CD14-positive monocyte (primary cell): ENCODE data around the gene CLPX. TPM values are rescaled to one million over a fixed set of nuclear protein-coding genes. Genes with fewer than 3 reads are reported as not detected.

Source experiments
- DNase-seq, 3 donors: peaks; one replicate each; pipeline ENCODE4 v3.0.0-alpha.2; 2011 to 2022
- H2AFZ ChIP-seq: 2 replicates; pipeline ENCODE4 v1.6.0; 2012; ENCODE audit warnings: mild to moderate bottlenecking, low read depth, low read length, inconsistent platforms; ENCODE audit not compliant: insufficient read depth, poor library complexity, severe bottlenecking
- H3K27ac ChIP-seq, 2 donors: 1 replicate in 1 of 2; 2 replicates in 1 of 2; pipeline ENCODE4 v1.5.1; 2012 to 2013; ENCODE audit warnings: low read length in 2 of 2, control low read depth in 1 of 2, inconsistent platforms in 1 of 2, low read depth in 1 of 2, mild to moderate bottlenecking in 1 of 2
- H3K27me3 ChIP-seq, 2 donors: one replicate each; pipeline versions ENCODE4 v1.6.0 to v1.6.1; 2011 to 2013; ENCODE audit warnings: low read length in 2 of 2; ENCODE audit not compliant: control insufficient read depth in 2 of 2, insufficient read depth in 2 of 2
- H3K36me3 ChIP-seq, 2 donors: replicated peaks in 1 of 2; 1 replicate in 1 of 2; 2 replicates in 1 of 2; pipeline versions ENCODE4 v1.5.1 to v1.6.1; 2012 to 2013; ENCODE audit warnings: low read length in 2 of 2, control low read depth in 1 of 2, inconsistent platforms in 1 of 2, mild to moderate bottlenecking in 1 of 2; ENCODE audit not compliant: insufficient read depth in 2 of 2, control insufficient read depth in 1 of 2
- H3K4me1 ChIP-seq, 2 donors: 1 replicate in 1 of 2; 2 replicates in 1 of 2; pipeline versions ENCODE4 v1.5.1 to v1.6.1; 2012 to 2013; ENCODE audit warnings: low read length in 2 of 2, control low read depth in 1 of 2, inconsistent platforms in 1 of 2, mild to moderate bottlenecking in 1 of 2, moderate library complexity in 1 of 2; ENCODE audit not compliant: insufficient read depth in 2 of 2, control insufficient read depth in 1 of 2
- H3K4me2 ChIP-seq: replicated peaks from 2 replicates; pipeline ENCODE3; 2012; ENCODE audit warnings: low read length, moderate library complexity, mild to moderate bottlenecking; ENCODE audit not compliant: poor library complexity, severe bottlenecking; ENCODE audit errors: extremely low read depth
- H3K4me3 ChIP-seq, 3 experiments: fragments of 200-600 bp in 1 of 3; sonication (generic) in 1 of 3; replicated peaks in 1 of 3; 1 replicate in 2 of 3; 2 replicates in 1 of 3; pipeline ENCODE4 v1.5.1; 2011 to 2013; ENCODE audit warnings: low read length in 3 of 3, mild to moderate bottlenecking in 3 of 3, control low read depth in 2 of 3, low read depth in 2 of 3, inconsistent platforms in 1 of 3, moderate library complexity in 1 of 3
- H3K79me2 ChIP-seq: 2 replicates; pipeline ENCODE4 v1.6.0; 2012; ENCODE audit warnings: mild to moderate bottlenecking, control low read depth, inconsistent platforms, low read length, moderate library complexity; ENCODE audit not compliant: insufficient read depth
- H3K9ac ChIP-seq: 2 replicates; pipeline ENCODE4 v1.6.0; 2017; ENCODE audit warnings: low read length, mild to moderate bottlenecking; ENCODE audit not compliant: insufficient read depth, poor library complexity, severe bottlenecking
- H3K9me3 ChIP-seq, 2 donors: replicated peaks in 1 of 2; 1 replicate in 1 of 2; 2 replicates in 1 of 2; pipeline versions ENCODE4 v1.5.1 to v1.6.1; 2012 to 2013; ENCODE audit warnings: low read length in 2 of 2, control low read depth in 1 of 2; ENCODE audit not compliant: control insufficient read depth in 1 of 2, insufficient read depth in 1 of 2
- H4K20me1 ChIP-seq: 2 replicates; pipeline ENCODE4 v1.6.0; 2012; ENCODE audit warnings: mild to moderate bottlenecking, low read length, control low read depth, moderate library complexity; ENCODE audit not compliant: insufficient read depth
- H3K27ac Mint-ChIP-seq, 7 donors: one replicate each; pipeline ENCODE4 v1.8.0; 2020; ENCODE audit warnings: mild to moderate bottlenecking in 7 of 7, mixed read lengths in 7 of 7, moderate library complexity in 6 of 7, inconsistent platforms in 2 of 7
- H3K27me3 Mint-ChIP-seq, 3 donors: one replicate each; pipeline ENCODE4 v1.8.0; 2021 to 2022; ENCODE audit warnings: low read depth in 3 of 3, mild to moderate bottlenecking in 3 of 3, mixed read lengths in 3 of 3, moderate library complexity in 3 of 3, inconsistent platforms in 1 of 3
- H3K36me3 Mint-ChIP-seq, 2 donors: one replicate each; pipeline ENCODE4 v1.8.0; 2020; ENCODE audit warnings: mixed read lengths in 2 of 2, inconsistent platforms in 1 of 2, mild to moderate bottlenecking in 1 of 2
- H3K4me1 Mint-ChIP-seq: one replicate; pipeline ENCODE4 v1.8.0; 2020; ENCODE audit warnings: mild to moderate bottlenecking, mixed read lengths
- H3K4me3 Mint-ChIP-seq, 2 donors: one replicate each; pipeline ENCODE4 v1.8.0; 2020; ENCODE audit warnings: mild to moderate bottlenecking in 2 of 2, mixed read lengths in 2 of 2, moderate library complexity in 1 of 2
- H3K9me3 Mint-ChIP-seq, 7 donors: one replicate each; pipeline ENCODE4 v1.8.0; 2020 to 2022; ENCODE audit warnings: mixed read lengths in 7 of 7, mild to moderate bottlenecking in 6 of 7, moderate library complexity in 6 of 7, inconsistent platforms in 2 of 7
- WGBS: methylation state at CpG from one replicate; pipeline ENCODE4 v1.1.5; 2013; ENCODE audit warnings: missing lambda C conversion rate; ENCODE audit not compliant: insufficient coverage; 5-methylcytosine and 5-hydroxymethylcytosine counted together
- intact Hi-C, 2 donors: fragments of 100-400 bp; cut with micrococcal nuclease; formaldehyde crosslinking; loops; one replicate each; pipeline versions ENCODE4 v1.15.0 to v1.15.1; 2023
- polyA plus RNA-seq, 3 donors: library from polyadenylated mRNA; depleted of rRNA in 1 of 3; unstranded in 2 of 3; stranded (reverse) in 1 of 3; fragments of 300-500 nt in 2 of 3; fragments of >200 nt in 1 of 3; fragmentation: Illumina TruSeq in 2 of 3; gene quantifications; 1 replicate in 2 of 3; 2 replicates in 1 of 3; pipeline ENCODE4 v1.2.3, GENCODE V29; 2012 to 2021
- TF ChIP-seq, protein P1 (sequence below): fragments of 200-600 bp; IDR thresholded peaks from one replicate; pipeline ENCODE4 v1.8.0; 2022; ENCODE audit warnings: antibody characterized with exemption, mild to moderate bottlenecking

The CLPX gene
- polyA plus RNA-seq, 3 donors = 15.2 to 24.9 (median 20.0) TPM

DNA sequence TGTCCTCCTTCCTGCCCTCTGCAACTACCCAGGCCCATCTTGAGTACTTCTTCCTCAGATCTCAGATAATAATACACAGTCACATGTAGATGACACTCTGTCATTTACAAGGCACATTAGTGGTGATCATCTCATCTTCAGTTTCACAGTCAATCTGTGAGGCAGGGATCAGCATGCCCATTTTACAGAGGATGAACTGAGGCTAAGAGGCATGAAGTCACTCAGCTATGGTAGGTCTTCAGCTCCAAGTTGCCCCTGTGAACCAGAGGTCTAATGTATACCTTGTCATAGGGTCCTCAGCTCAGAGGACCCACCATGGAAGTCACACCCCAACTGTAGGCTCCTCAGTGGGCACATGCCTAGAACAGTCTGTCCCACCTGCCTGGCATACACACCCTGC is 30.4 kb upstream of the CLPX start:
- Histone ChIP-seq H3K4me3 (no peak overlapping the region), H3K27me3 (no peaks in the 10 kb centered on the region), H3K9me3 (no peaks in the 10 kb centered on the region), H3K79me2 (no peaks in the 10 kb centered on the region), H3K4me1 (no peaks in the 10 kb centered on the region), H3K27ac (no peak overlapping the region), H3K9ac (no peak overlapping the region), H4K20me1 (no peaks in the 10 kb centered on the region), H3K36me3 (no peaks in the 10 kb centered on the region), H2AFZ (no peak overlapping the region), H3K4me2 (no peak overlapping the region)
- intact Hi-C loops = no loop called here
- peak overlapping the region in 1 of 7 donors; percentile 17 for H3K27ac Mint-ChIP-seq
- H3K4me3 Mint-ChIP-seq = no peak overlapping the region
- H3K36me3 Mint-ChIP-seq = no peaks in the 10 kb centered on the region
- peaks cover 0 to 4% (median 0%) of the 10 kb centered on the region in 3 donors for H3K27me3 Mint-ChIP-seq
- peaks cover 0 to 3% (median 0%) of the 10 kb centered on the region in 7 donors for H3K9me3 Mint-ChIP-seq
- DNase-seq = no peak
- TF ChIP-seq, protein P1, sequence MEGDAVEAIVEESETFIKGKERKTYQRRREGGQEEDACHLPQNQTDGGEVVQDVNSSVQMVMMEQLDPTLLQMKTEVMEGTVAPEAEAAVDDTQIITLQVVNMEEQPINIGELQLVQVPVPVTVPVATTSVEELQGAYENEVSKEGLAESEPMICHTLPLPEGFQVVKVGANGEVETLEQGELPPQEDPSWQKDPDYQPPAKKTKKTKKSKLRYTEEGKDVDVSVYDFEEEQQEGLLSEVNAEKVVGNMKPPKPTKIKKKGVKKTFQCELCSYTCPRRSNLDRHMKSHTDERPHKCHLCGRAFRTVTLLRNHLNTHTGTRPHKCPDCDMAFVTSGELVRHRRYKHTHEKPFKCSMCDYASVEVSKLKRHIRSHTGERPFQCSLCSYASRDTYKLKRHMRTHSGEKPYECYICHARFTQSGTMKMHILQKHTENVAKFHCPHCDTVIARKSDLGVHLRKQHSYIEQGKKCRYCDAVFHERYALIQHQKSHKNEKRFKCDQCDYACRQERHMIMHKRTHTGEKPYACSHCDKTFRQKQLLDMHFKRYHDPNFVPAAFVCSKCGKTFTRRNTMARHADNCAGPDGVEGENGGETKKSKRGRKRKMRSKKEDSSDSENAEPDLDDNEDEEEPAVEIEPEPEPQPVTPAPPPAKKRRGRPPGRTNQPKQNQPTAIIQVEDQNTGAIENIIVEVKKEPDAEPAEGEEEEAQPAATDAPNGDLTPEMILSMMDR = no peak
- no peaks in the 10 kb centered on the region for H3K4me1 Mint-ChIP-seq

DNA sequence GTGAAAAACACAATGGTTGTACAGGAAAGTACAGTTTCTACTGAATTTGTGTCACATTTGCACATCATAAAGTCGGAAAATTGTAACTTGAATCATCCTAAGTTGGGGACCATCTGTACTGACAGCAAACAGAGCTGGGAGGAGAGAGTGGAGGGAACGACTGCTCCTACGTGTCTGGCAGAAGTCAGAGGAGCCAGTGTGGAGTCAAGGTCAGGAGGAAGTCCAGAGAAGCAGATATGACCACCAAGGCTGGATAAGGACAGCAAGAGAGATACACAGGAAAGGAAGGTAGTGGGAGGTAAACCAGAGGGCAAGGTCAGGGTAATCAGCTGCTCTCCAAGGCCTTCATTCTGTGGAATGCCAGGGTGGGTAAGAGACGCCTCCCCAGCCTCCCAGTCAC is 28.9 kb upstream of the CLPX start:
- Histone ChIP-seq H3K4me1 (no peaks in the 10 kb centered on the region), H3K9ac (no peak overlapping the region), H3K4me2 (no peak overlapping the region), H3K4me3 (no peak overlapping the region), H4K20me1 (no peaks in the 10 kb centered on the region), H3K27ac (no peak overlapping the region), H3K79me2 (no peaks in the 10 kb centered on the region), H2AFZ (no peak overlapping the region), H3K27me3 (no peaks in the 10 kb centered on the region), H3K36me3 (no peaks in the 10 kb centered on the region), H3K9me3 (no peaks in the 10 kb centered on the region)
- TF ChIP-seq, protein P1 = no peak
- WGBS = 93% methylated on average over 3 of the region's 4 CpGs
- Mint-ChIP-seq H3K27ac (no peak overlapping the region), H3K36me3 (no peaks in the 10 kb centered on the region), H3K9me3 (peaks cover 0 to 3% (median 0%) of the 10 kb centered on the region in 7 donors), H3K27me3 (peaks cover 0 to 4% (median 0%) of the 10 kb centered on the region in 3 donors), H3K4me1 (no peaks in the 10 kb centered on the region), H3K4me3 (no peak overlapping the region)
- no peak for DNase-seq
- intact Hi-C loops = no loop called here
